ENCODE data around the gene MFN2. TPM values are rescaled to one million over a fixed set of nuclear protein-coding genes. Genes with fewer than 3 reads are reported as not detected.

The MFN2 gene
- total RNA-seq, 2 experiments from 2014 or later = 57.7 to 67.5 TPM

DNA sequence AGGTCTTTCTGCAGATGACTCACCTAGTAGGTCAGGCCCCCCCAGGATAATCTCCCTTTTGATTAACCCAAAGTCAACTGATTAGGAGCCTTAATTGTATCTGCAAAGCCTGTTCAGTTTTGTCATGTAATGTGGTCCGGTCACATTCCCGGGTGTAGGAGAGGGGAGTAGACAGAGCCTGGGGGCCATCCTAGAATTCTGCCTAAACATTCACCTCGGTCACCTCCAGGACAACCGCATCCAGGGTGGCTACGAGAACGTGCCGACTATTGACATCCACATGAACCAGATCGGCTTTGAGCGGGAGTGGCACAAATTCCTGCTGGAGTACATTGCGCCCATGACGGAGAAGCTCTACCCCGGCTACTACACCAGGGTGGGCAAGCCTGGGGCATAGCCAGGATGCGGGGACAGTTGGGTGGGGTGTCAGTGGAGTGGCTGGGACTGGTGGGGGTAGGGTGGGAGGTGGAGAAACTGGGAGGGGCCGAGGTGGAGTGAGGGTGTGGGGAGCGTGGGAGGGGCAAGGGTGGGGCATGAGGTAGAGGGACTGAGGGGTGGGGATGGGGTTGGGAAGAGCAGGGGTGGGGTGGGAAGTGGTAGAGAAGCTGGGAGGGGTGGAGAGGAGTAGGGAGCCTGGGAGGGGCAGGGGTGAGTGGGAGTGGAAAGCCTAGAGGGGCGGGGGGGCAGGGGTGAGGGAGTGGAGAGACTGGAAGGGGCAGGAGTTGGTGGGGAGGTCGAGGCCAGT, 9.6 kb upstream of the MFN2 start:
- H3K36me3 Mint-ChIP-seq = peaks cover 6% of the 10 kb centered on the region
- no peak overlapping the region for H3K27ac Mint-ChIP-seq
- no peak overlapping the region for H3K4me3 Mint-ChIP-seq
- no peaks in the 10 kb centered on the region for H3K9me3 Mint-ChIP-seq (ENCODE audit: low read depth)
- DNase-seq (no peak), ATAC-seq (no peak)
- CTCF ChIA-PET = interaction anchor here (1.2 to 1.3 kb wide), 3 partner anchors 9 to 132 kb away, joined by 3 to 4 read pairs (median 3); partner anchors contain the start of gene MFN2
- peaks cover 32% of the 10 kb centered on the region for H3K4me1 Mint-ChIP-seq
- no peaks in the 10 kb centered on the region for H3K27me3 Mint-ChIP-seq

- no peak for DNase-seq
- H3K9me3 Mint-ChIP-seq (ENCODE audit: low read depth) = no peaks in the 10 kb centered on the region
- H3K4me1 Mint-ChIP-seq = peaks cover 48% of the 10 kb centered on the region
- peaks cover 9% of the 10 kb centered on the region for H3K36me3 Mint-ChIP-seq
- no peak overlapping the region for H3K4me3 Mint-ChIP-seq
- CTCF ChIA-PET = no interaction called here
- no peak overlapping the region for H3K27ac Mint-ChIP-seq
- ATAC-seq = no peak
- H3K27me3 Mint-ChIP-seq = no peaks in the 10 kb centered on the region
These were observed 2.6 kb upstream of the MFN2 start for GRCh38 chr1:11977625-11978024.

DNA sequence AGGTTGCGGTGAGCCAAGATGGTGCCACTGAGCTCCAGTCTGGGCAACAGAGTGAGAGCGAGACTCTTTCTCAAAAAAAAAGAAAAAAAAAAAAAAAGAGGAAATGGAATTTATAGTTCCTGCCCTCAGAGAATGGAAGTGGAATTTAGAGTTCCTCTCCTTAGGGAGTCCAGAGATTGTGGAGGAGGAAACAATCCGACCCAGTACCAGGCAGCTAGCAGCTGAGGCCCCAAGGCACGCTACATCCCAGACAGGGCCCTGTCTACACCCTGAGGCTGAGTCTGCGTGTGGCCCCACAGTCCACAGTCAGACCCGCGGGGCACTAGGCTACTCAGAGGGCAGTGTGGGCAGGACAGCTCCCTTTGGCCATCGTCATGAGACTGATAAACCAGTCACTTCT, 1.9 kb upstream of the MFN2 start:
- CTCF ChIA-PET = no interaction called here

GRCh38 chr1:11979028-11979850, 1.0 kb upstream of the MFN2 start:
- ATAC-seq (no peak), DNase-seq (no peak)
- Mint-ChIP-seq H3K4me3 (peak overlapping the region; percentile 99), H3K9me3 (ENCODE audit: low read depth) (no peaks in the 10 kb centered on the region), H3K27ac (peak overlapping the region; percentile 84), H3K27me3 (no peaks in the 10 kb centered on the region), H3K36me3 (peaks cover 13% of the 10 kb centered on the region), H3K4me1 (peaks cover 47% of the 10 kb centered on the region)
- CTCF ChIA-PET = interaction anchor here (0.6 to 1.4 kb wide), 6 partner anchors 9 to 208 kb away, joined by 3 to 6 read pairs (median 4); partner anchors contain the start of genes CLCN6 and MTHFR

More for the DNA sequence above, 1.9 kb upstream of the MFN2 start:
- Mint-ChIP-seq H3K4me1 (peaks cover 46% of the 10 kb centered on the region), H3K9me3 (ENCODE audit: low read depth) (no peaks in the 10 kb centered on the region), H3K27ac (no peak overlapping the region), H3K36me3 (peaks cover 10% of the 10 kb centered on the region), H3K27me3 (no peaks in the 10 kb centered on the region), H3K4me3 (no peak overlapping the region)
- DNase-seq (no peak), ATAC-seq (no peak)

DNA sequence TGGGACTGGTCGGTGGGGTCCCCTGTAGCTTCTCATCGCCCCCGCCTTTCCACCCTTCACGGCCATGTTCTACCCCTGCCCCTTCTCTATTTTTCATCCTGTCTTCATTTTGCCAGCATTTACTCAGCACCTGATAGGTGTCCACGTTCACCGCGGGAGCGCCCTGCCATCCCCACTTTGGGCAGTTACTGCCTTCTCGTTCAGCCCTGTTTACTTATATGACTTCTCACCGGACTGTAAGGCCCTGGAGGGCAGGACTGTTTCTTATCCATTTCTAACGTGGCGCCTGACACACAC, 380 bp downstream of the MFN2 start:
- Mint-ChIP-seq H3K36me3 (peaks cover 7% of the 10 kb centered on the region), H3K4me3 (peak overlapping the region; percentile 99), H3K9me3 (ENCODE audit: low read depth) (no peaks in the 10 kb centered on the region), H3K4me1 (peaks cover 42% of the 10 kb centered on the region), H3K27ac (peak overlapping the region; percentile 93), H3K27me3 (no peaks in the 10 kb centered on the region)
- CTCF ChIA-PET = interaction anchor here (0.9 to 1.6 kb wide), 6 partner anchors 10 to 174 kb away, joined by 3 to 6 read pairs (median 4); partner anchors contain the start of genes CLCN6 and MTHFR
- DNase-seq (no peak), ATAC-seq (no peak)

- ATAC-seq = no peak
- peak overlapping the region; percentile 93 for H3K27ac Mint-ChIP-seq
- peaks cover 47% of the 10 kb centered on the region for H3K4me1 Mint-ChIP-seq
- CTCF ChIA-PET = interaction anchor here (0.6 to 1.6 kb wide), 5 partner anchors 38 to 74 kb away, joined by 3 to 5 read pairs (median 4); partner anchors contain the start of gene MIIP
- no peaks in the 10 kb centered on the region for H3K27me3 Mint-ChIP-seq
- peaks cover 13% of the 10 kb centered on the region for H3K36me3 Mint-ChIP-seq
- no peak for DNase-seq
- H3K9me3 Mint-ChIP-seq (ENCODE audit: low read depth) = no peaks in the 10 kb centered on the region
- peak overlapping the region; percentile 99 for H3K4me3 Mint-ChIP-seq
These were observed 1.2 kb downstream of the MFN2 start for GRCh38 chr1:11981378-11982009.

DNA sequence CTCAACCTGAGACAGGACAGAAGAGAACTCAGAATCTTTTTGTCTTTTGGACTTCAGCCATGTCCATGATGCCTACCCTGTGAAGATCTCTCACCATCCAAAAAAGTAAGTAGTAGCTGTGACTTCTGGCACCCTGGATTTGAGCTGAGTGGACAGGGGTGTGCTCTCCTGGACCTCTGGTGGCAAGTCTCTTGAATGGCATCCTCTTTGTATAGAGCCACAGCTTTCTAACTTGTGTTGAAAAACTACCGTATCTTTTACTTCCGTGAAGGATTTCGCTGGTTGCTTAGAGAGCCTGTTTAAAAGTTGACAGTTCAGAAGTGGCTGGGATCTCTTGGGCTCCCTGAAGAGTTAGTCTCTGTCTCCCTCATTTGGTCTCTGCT, 1.8 kb downstream of the MFN2 start:
- Mint-ChIP-seq H3K27ac (peak overlapping the region; percentile 93), H3K4me1 (peaks cover 47% of the 10 kb centered on the region), H3K27me3 (no peaks in the 10 kb centered on the region), H3K4me3 (peak overlapping the region; percentile 99), H3K9me3 (ENCODE audit: low read depth) (no peaks in the 10 kb centered on the region), H3K36me3 (peaks cover 15% of the 10 kb centered on the region)
- CTCF ChIA-PET = interaction anchor here (1.1 to 1.6 kb wide), 5 partner anchors 34 to 74 kb away, joined by 3 to 5 read pairs (median 4); partner anchors contain the start of gene MIIP
- ATAC-seq = no peak
- DNase-seq = no peak

- CTCF ChIA-PET = interaction anchor here (1.5 kb wide), 1 partner anchor 18 kb away, joined by 3 read pairs; no protein-coding TSS in a partner anchor
- H3K4me1 Mint-ChIP-seq = peaks cover 51% of the 10 kb centered on the region
- H3K27me3 Mint-ChIP-seq = no peaks in the 10 kb centered on the region
- H3K9me3 Mint-ChIP-seq (ENCODE audit: low read depth) = no peaks in the 10 kb centered on the region
- no peak overlapping the region for H3K27ac Mint-ChIP-seq
- H3K36me3 Mint-ChIP-seq = peaks cover 18% of the 10 kb centered on the region
- no peak overlapping the region for H3K4me3 Mint-ChIP-seq
- no peak for DNase-seq
- no peak for ATAC-seq
These were observed 3.9 kb downstream of the MFN2 start for GRCh38 chr1:11984121-11984520.

GRCh38 chr1:11984576-11984975, 4.3 kb downstream of the MFN2 start:
- Mint-ChIP-seq H3K27ac (no peak overlapping the region), H3K27me3 (no peaks in the 10 kb centered on the region), H3K9me3 (ENCODE audit: low read depth) (no peaks in the 10 kb centered on the region), H3K4me3 (no peak overlapping the region), H3K36me3 (peaks cover 21% of the 10 kb centered on the region), H3K4me1 (peaks cover 51% of the 10 kb centered on the region)
- CTCF ChIA-PET = interaction anchor here (0.7 to 1.5 kb wide), 3 partner anchors 18 to 118 kb away, joined by 3 read pairs; no protein-coding TSS in a partner anchor
- ATAC-seq = no peak
- DNase-seq = no peak

DNA sequence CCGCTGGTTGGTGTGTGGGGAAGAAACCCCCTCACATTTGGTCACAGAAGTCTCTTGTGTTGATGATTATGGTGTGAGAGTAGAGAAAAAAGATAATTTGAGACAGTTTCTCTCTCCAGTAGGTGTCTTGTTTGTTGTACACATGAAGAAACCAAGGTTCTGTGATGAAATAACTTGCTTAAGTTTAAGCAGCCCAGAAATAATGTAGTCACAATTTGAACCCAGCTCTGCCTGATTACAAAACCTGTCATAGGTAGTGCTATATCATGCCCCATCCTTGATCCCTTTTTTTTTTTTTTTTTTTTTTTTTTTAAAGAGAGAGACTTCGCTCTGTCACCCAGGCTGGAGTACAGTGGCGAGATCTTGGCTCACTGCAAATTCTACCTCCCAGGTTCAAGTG, 4.9 kb downstream of the MFN2 start:
- Mint-ChIP-seq H3K4me3 (no peak overlapping the region), H3K4me1 (peaks cover 53% of the 10 kb centered on the region), H3K9me3 (ENCODE audit: low read depth) (no peaks in the 10 kb centered on the region), H3K36me3 (peaks cover 23% of the 10 kb centered on the region), H3K27ac (peak overlapping the region; percentile 12), H3K27me3 (no peaks in the 10 kb centered on the region)
- DNase-seq (no peak), ATAC-seq (no peak)
- CTCF ChIA-PET = interaction anchor here (0.7 to 1.5 kb wide), 3 partner anchors 17 to 118 kb away, joined by 3 read pairs; no protein-coding TSS in a partner anchor

DNA sequence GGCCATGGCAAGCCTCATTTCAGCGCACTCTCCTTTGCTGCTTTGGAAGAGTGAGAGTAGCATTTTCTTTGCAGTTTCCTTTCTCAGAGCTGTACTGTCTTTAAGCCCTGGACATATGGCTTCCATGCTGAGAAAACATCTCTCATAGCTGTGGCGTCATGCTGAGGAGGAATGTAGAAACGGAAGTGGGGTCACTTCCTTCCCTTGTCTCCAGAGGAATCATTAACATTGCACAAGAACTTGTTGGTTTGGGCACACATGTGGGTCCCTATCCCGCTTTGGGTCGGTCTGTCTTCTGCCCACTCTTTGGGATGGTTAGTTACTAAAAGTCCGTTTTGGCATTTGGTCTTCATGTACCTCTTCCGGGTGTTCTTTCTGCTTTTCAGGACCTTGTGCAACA, 5.6 kb downstream of the MFN2 start:
- peak overlapping the region; percentile 17 for H3K27ac Mint-ChIP-seq
- H3K4me3 Mint-ChIP-seq = no peak overlapping the region
- peaks cover 27% of the 10 kb centered on the region for H3K36me3 Mint-ChIP-seq
- CTCF ChIA-PET = no interaction called here
- no peak for ATAC-seq
- no peaks in the 10 kb centered on the region for H3K27me3 Mint-ChIP-seq
- no peak for DNase-seq
- peaks cover 52% of the 10 kb centered on the region for H3K4me1 Mint-ChIP-seq
- H3K9me3 Mint-ChIP-seq (ENCODE audit: low read depth) = no peaks in the 10 kb centered on the region

- DNase-seq (no peak), ATAC-seq (no peak)
- peaks cover 41% of the 10 kb centered on the region for H3K36me3 Mint-ChIP-seq
- H3K27me3 Mint-ChIP-seq = no peaks in the 10 kb centered on the region
- H3K9me3 Mint-ChIP-seq (ENCODE audit: low read depth) = no peaks in the 10 kb centered on the region
- H3K4me3 Mint-ChIP-seq = no peak overlapping the region
- H3K27ac Mint-ChIP-seq = no peak overlapping the region
- peaks cover 23% of the 10 kb centered on the region for H3K4me1 Mint-ChIP-seq
- CTCF ChIA-PET = no interaction called here
These were observed 9.4 kb downstream of the MFN2 start for GRCh38 chr1:11989669-11990068.

GRCh38 chr1:11990303-11991032, 10.2 kb downstream of the MFN2 start:
- peaks cover 44% of the 10 kb centered on the region for H3K36me3 Mint-ChIP-seq
- CTCF ChIA-PET = no interaction called here
- DNase-seq = no peak
- no peaks in the 10 kb centered on the region for H3K9me3 Mint-ChIP-seq (ENCODE audit: low read depth)
- H3K4me1 Mint-ChIP-seq = peaks cover 23% of the 10 kb centered on the region
- H3K27ac Mint-ChIP-seq = peak overlapping the region; percentile 12
- H3K4me3 Mint-ChIP-seq = no peak overlapping the region
- no peaks in the 10 kb centered on the region for H3K27me3 Mint-ChIP-seq
- ATAC-seq = no peak

All from activated CD8-positive, alpha-beta memory T cell treated with anti-CD3 and anti-CD28 coated beads, Interleukin-2, amount 10 ng/mL, durations not matched to agents 7 days and 5 days (primary cell).